Activated CD8-positive, alpha-beta memory T cell treated with anti-CD3 and anti-CD28 coated beads for 24 hours (primary cell): ENCODE results near the gene SLC5A10.
"Not testable (repeated sequence)": the region's sequence is repeated elsewhere in the genome, so short reads cannot be mapped to it uniquely, and the experiment has no call there.

Source experiments
- DNase-seq: peaks from one replicate; pipeline ENCODE4 v3.0.0-alpha.2; 2020

Gene SLC5A10

GRCh38 chr17:19047510-19047909, 95.5 kb downstream of the SLC5A10 start:
- DNase-seq, result peak; percentile 44

DNA sequence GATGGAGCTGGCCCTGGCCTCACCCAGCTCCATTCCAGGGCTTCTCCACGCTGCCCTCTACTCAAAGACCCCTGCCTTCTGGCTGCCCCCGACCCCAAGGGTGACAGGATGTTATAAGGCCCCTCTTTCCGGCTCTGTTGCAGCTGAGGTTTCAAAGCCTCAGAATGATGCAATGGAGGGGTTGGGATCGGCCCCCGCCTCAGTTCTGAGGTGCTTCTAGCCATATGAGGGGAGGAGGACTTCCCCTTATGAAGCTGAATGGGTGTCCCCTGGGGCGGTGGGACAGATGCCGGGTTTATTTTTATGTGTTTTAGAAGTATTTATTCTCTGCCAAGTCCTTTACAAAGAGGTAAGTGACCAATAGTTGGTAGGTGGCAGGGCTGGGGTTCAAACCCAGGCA, 96.9 kb downstream of the SLC5A10 start:
- DNase-seq, result peak; percentile 40

DNA sequence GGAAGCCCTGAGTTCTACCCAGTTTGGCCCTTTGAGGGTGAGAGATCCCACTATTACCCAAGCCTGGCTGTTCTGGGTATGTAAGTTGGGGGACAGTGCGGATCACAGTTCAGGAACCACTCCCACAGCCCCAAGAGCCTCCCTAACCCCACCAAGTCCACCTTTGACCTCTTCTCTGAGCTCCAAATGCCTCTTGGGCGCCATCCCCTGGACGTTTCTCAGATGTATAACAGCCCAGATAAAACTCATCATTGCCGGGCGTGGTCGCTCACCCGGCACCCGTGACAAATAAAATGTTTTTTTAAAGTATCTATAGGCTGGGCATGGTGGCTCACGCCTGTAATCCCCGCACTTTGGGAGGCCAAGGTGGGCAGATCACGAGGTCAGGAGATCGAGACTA, 103.5 kb downstream of the SLC5A10 start:
- DNase-seq, result not testable (repeated sequence)

DNA sequence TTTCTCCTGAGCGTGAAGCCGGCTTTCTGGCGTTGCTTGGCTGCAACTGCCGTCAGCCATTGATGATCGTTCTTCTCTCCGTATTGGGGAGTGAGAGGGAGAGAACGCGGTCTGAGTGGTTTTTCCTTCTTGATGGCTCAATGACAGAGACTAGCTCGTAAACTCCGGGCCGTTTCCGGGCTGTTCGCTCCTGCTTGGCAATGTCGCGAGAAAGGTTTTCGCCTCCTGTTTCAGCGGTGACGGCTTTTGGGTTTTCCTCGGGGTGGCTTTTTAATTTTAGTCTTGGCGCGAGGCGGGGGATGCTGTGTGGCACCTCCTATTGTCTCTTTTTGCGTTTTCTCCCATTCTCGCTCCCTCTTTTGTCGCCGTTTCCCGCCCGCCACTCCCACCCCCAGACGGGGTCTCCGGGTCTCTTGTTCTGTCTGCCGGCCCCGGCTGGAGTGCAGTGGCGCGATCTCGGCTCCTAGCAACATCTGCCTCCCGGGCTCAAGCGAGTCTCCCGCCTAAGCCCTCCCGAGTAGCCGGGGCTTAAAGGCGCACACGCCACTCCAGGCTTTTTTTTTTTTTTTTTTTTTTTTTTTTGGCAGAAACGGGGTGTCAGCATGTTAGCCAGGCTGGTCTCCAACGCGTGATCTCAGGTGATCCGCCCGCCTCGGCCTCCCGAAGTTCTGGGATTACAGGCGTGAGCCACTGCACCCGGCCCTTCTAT, 110.2 kb downstream of the SLC5A10 start:
- peak; percentile 98 for DNase-seq

- DNase-seq, result not testable (repeated sequence)
These were observed 110.9 kb downstream of the SLC5A10 start for GRCh38 chr17:19062718-19063325.

DNA sequence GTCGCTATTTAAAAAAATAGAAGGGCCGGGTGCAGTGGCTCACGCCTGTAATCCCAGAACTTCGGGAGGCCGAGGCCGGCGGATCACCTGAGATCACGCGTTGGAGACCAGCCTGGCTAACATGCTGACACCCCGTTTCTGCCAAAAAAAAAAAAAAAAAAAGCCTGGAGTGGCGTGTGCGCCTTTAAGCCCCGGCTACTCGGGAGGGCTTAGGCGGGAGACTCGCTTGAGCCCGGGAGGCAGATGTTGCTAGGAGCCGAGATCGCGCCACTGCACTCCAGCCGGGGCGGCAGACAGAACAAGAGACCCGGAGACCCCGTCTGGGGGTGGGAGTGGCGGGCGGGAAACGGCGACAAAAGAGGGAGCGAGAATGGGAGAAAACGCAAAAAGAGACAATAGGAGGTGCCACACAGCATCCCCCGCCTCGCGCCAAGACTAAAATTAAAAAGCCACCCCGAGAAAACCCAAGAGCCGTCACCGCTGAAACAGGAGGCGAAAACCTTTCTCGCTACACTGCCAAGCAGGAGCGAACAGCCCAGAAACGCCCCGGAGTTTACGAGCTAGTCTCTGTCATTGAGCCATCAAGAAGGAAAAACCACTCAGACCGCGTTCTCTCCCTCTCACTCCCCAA, 111.5 kb downstream of the SLC5A10 start:
- DNase-seq, result peak; percentile 89

DNA sequence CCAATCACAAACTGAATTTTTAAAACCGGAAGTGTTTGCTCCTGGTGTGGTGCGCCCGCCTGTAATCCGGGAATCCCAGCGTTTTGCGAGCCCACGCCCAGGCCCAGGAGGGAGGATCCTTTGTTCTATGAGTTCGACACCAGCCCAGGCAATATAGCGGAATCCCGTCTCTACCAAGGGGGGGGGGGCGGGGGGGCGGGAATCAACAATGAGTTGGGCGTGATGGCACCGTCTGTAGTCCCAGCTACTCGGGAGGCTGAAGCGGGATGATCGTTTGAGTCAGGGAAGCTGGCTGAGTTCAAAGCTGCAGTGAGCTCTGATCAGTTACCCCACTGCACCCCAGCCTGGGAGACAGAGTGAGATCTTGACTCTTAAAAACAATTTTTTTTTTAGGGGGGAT, 112.4 kb downstream of the SLC5A10 start:
- DNase-seq, result peak; percentile 51

- DNase-seq, result not testable (repeated sequence)
These were observed 118.6 kb downstream of the SLC5A10 start for GRCh38 chr17:19070318-19071168.
